Measurements from ENCODE around the gene F12.
"Not testable (repeated sequence)": the region's sequence is repeated elsewhere in the genome, so short reads cannot be mapped to it uniquely, and the experiment has no call there.

F12 gene

DNA sequence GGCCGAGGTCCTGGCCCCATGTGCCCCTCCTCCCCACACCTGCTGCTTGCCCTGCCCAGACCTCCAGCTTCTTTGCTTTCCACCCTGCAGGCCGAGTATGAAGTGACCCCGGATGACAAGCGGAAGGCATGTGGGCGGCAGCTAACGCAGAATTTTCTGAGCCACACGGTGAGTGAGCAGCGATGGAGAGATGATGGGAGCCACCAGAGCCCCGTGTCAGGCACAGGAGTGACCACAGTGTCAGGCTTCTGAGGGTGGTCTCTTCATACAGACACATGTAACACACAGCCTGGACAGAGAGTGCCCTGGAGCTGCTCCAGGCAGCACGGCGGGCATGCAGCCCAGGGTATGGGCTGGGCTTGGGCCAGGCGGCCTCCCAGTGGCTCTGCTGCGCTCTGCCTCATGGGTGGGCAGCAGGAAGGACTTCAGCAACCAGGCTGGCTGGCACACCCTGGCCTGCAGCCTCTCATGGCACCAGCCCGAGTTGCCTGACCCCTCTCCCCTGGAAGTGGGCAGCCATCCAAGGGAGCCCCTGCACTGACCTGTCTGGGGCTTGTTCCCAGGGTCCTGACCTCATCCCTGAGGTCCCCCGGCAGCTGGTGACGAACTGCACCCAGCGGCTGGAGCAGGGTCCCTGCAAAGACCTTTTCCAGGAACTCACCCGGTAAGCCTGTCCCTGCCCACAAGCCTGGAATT is 22.9 kb upstream of the F12 start:
- DNase-seq (peak; percentile 72), ATAC-seq (peak; percentile 4)

DNA sequence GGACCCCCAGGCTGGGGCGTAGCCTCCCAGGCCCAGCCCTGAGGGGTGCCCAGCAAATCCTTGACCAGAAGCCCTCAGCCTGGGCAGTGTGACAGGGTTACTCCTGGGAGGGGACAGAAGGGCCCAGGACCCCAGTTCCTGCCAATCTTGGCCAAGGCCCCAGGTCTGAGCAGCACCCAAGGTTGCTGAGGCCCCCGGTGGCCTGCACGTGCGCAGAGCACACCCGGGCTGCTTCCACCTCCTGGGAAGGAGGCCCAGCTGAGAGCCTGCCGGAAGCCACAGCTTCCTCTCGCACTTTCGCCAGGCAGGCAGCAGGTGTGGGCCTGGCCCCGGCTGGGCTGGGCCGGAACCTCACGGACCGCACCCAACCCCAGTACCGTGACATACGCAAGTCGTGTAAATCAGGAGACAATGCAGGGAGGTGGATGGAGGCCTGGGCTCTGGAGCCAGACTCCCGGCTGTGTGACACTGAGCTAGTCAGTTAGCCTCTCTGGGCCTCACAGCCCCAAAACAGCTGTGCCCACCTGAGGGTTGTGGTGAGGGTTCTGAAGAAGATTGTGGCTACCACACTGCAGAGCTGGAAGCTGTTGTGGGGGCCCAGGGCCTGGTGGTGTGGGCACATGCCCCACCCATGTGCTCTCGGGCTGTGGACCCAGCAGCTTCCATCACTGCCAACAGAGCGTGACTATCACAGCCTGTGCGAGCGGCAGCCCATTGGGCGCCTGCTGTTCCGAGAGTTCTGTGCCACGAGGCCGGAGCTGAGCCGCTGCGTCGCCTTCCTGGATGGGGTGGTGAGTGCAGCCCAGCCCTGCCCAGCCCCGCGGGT is 22.2 kb upstream of the F12 start:
- DNase-seq (peak; percentile 84), ATAC-seq (peak; percentile 60)

DNA sequence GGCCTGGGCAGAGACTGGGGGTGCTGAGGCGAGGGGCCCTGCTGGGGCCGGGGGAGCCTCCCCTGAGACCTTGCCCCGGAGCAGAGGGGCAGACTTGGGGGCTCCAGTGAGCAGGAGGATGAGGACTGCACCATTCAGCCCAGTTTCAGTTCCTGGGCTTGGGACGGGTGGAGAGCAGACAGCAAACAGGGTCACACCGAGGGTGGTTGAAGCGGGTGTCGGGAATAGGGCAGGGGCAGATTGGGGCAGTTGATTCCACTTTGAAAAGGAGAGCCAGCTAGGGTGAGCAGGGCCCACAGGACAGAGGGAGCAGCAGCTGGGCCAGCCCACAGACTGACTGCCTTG is 21.6 kb upstream of the F12 start:
- ATAC-seq: no peak
- DNase-seq: no peak

DNA sequence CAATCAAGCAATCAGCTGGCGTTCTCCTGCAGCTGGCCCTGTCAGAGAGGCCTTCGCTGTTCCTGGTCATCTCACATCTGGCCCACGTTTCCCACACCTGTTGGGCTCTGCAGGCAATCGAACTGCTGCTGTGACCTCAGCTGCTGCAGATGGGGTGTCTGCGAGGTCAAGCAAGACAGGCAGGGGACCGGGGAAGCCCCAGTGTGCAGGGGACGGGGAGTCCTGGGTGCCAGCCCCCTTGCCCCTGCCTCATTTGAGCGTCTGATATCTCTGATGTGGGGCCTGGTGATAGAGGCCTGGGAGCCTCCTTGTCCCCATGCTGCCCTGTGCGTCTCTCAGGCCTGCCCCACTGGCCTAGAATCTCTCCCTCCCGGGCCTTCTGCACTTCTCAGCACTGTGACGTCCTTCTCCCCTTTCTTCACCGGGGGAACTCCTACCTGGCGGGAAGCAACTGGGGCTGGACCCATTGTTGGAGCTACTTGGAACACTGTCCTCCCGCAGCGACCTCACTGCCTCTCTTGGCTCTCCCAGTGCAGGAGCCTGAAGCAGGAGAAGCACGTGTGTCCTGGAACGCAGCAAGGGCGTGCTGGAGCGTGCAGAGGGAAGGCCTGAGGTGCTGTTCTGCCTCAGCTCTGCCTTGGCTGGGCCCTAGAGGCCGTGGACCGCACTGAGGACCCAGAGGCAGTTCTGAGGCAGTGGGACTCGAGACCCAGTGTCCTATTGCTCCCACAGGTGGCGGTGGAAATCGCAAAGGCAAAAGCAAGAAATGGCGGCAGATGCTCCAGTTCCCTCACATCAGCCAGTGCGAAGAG is 21.0 kb upstream of the F12 start:
- ATAC-seq (no peak), DNase-seq (no peak)

DNA sequence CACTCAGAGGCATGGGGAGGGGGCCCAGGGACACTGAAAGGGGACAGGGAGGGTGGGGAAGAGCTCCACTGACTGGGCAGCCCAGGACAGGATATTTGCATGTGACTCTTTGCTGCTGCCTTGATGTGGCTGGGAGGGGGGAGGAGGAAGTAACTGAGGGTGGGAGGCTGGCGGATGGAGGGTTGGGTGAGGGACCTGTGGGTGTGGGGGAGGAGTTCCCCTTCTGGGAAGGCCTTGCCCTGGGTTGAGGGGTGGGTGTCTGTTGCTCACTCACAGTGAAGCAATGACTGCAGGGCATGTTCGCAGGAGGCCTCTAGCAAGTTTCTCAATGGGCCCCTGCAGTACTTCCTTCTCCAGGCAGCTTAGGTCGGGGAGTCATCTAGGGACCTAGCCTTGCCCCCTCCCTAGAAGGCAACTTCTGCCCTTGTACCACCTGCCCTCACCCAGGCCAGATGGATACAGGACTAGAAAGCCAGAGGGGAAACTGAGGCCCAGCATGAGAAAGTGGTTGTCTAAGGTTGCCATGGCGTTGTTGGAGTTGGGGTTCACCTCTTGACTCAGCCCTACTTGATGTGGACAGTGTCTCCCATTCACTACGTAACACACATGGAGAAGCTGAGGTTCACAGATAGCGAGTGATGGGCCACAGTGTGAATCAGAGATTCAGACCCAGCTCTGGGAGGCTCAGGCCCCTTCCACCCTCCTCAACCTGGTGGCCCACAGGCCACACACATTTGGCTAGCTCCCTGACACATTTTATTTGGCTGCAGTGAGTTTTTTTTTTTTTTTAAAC is 20.1 kb upstream of the F12 start:
- ATAC-seq (peak; percentile 31), DNase-seq (peak; percentile 91)

DNA sequence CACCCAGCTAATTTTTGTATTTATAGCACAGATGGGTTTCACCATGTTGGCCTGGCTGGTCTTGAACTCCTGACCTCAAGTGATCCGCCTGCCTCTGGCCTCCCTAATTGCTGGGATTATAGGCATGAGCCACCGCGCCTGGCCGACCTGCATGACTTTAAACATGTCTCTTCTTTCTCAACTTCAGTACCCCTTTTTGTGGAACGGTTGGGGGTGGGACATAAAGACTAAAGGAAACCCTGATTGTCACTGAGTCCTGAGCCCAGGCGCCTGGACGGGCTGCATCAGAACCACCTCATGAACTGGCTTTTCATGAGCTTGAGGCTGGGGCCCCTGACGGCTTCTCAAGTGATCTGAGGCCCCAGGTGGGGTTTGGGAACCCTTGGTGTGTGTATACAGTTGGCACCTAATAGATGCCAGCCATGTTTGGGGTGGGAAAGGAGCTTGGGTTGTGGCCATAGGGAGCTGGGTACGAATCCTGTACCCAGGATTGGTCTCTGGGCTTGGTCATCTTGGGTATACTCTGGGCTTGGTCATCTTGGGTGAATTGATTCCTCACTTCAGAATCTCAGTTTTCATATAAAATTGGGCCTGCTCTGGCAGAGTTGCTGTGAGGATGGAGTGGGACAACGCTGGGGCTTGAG is 19.3 kb upstream of the F12 start:
- DNase-seq (no peak), ATAC-seq (no peak)

DNA sequence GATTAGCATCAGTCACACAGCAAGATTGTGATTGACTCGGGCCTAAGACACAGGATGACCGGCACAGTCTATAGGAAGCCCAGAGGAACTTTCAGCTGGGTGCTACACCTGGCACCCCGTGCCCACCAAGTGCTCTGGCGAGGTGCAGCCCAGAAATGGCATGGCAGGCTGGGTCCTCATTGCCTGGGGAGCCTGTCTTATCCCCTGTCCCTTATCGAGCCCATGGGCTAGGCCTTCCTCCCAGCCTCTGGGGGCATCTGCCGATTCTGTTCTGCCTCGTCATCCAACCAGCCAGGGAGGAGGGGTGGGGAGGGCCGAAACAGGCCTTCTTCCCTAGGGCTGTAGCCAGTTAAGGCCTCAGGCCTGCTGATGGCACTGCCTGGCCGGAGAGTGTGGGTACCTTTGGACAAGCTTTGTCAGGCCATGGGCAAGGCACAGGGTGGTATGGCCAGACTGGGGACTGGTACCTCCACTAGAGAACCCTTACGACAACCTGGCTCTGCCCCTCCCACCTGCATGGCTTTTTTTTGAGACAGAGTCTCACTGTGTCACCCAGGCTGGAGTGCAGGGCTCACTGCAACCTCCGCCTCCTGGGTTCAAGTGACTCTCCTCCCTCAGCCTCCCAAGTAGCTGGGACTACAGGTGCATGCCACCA is 18.7 kb upstream of the F12 start:
- DNase-seq: peak; percentile 65
- no peak for ATAC-seq

DNA sequence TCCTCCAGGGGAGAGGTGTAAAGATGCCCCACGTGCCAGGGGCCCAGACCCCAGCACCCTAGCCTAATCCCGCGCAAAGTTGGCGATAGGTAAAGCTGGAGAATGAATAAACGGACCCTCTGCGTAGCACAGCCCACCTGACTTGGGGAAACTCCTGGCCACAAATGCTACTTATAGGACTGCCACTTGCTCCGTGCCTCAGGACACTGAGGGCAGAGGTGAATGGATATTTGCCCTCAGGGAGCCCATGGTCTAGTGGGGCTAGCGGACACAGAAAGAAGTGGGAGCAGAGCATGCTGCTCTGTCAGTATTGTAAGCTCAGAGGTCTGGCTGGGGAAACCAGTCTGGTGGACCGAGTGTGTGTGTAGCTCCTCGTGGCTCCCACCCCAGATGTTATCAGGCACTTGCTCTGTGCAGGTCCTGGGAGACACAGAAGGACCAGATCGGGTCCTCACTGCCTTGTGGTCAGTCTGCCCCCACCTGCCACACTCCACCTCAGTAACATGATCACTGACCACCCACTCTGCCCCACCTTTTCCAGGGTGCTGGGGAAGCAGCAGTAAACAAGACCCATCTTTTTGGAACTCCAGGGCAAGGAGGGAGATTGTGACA is 18.0 kb upstream of the F12 start:
- no peak for ATAC-seq

DNA sequence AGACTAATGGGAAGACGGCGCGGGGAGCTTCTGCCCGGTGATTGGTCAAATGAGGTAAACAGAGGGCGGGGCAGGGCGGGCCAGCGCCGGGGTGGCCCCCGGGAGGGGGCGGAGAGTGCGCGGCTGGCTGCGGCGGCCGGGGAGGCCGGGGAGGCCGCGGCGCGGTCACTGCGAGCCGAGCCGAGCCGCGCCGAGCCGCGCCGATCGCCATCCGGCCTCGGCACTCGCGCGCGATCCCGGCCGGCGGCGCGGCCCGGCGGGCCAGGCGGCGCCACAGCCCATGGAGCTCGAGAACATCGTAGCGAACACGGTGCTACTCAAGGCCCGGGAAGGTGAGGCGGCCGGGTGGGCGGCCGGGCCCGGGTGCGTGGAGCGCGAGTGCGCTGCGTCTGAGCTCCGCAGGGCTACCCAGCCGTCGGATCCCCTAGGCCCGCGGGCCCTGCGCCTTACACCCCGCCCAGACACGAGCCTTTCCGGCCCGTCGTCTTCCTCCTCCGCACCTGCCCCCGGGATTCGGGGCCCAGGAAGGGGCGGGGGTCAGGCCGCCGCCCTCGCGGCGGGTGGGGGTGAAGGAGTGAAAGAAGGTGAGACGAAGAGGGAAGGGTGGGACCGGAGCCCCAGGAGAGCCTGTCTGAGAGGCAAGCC is 17.3 kb upstream of the F12 start, which contains the start of gene GRK6:
TSS of gene GRK6 (plus strand) at position 111 of the 645 bp plus-strand sequence. CDS start at position 281, 170 bp downstream.
- DNase-seq: peak; percentile 75
- peak; percentile 60 for ATAC-seq

More for the DNA sequence above, 18.0 kb upstream of the F12 start:
- DNase-seq: no peak

DNA sequence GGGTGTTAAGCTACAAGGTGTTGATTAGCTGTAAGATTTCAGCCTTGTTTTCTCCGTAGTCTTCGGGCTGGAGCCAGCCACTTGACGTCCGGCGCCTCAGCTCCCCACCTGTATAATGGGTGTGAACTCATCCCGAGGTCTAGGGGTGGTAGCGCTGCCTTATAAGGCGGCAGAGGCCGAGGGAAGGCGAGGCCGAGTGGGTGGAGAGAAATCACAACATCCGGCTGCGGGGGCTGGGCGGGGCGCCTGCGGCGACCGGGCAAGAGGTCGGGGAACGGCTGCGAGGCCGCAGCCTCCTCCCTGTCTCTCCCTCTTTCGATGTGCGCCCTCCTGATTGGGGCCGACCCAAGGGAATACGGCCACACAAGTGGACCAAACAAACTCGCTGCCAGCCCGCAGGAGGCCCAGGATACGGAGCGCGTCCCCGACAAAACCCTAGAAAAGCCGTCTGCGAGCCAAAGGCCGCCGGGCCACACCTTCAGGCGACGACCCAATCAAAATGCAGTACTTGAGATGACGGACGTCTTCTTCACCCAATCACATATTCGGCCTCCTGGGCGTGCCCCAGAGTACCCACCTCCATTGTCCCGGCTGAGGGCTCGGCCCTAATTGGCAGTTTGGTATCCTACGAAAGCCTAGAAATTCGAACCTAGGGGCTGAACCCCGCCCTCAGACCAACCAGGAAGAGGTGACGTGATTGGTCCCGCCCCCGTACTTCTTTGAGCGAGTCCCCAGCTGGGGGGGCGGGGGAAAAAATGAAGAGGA is 16.6 kb upstream of the F12 start:
- ATAC-seq (peak; percentile 83), DNase-seq (peak; percentile 99)

DNA sequence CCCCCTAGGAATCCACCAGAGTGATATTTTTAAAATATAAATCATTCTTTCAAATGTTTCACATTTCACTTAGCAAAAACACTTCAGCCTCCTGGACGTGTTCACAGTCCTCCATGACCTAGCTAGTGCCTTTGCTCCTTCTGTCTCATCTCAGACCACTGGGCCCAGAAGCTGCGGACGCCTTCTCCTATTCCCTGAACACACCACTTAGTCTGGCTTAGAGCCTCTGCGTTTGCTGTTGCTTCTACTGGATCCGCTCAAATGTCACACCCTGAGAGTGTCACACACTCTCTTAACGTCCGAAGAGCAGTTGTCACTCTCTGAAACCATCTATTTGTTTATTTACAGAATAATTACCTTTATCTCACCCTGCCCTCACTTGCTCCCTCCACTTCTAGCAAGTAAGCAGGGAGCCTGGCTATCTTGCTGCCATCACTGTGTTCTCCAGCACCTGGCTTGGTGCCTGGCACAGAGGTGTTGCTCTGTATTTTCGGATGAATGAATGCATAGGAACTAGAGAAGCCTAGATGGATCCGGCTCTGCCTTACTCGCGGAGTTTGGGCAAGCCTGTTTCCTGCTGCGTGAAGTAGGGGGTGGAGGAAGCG is 15.9 kb upstream of the F12 start:
- ATAC-seq (no peak), DNase-seq (no peak)

DNA sequence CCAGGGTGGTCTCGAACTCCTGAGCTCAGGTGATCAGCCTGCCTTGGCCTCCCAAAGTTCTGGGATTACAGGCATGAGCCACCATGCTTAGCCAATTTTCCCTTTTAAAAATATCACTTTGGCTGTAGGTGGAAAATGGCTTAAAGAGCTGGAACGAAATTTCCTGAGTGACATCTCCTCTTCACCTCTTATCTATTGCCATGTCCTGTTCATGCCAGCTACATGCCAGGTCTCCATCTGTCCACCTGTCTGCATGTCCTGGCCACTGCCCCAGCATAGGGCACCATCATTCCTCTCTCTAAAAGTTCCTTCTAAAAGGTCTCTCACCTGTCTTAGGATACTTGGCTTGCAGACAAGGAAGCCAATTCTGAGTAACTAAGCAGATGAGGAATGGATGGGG is 14.3 kb upstream of the F12 start:
- ATAC-seq (no peak), DNase-seq (no peak)

DNA sequence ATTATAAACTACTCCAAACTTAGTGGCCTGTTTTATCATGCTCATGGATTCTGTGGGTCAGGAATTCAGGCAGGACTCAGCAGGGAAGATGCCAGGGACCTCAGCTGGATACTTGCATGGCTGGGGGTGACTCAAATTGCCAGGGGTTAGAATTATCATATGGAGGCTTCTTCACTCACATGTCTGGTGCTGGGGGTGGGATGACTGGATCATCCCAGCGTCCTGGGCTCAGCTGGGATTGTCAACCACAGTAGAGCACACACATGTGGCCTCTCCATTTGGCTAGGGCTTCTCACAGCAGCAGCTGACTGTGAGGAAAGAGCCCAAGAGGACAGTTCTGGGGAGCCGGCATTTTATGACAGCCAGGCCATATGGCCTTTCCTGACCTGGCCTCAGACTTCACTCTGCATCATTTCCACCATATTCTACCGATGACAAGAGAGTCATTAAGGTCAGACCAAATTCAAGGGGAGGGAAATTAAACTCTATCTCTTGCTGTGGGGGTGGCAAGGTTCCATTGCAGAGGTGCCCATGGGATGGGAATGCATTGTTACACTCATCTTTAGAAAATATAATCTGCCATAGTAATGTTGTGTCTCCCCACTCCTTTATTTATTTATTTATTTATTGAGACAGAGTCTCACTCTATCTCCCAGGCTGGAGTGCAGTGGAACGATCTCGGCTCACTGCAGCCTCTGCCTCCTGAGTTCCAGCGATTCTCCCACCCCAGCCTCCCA is 11.9 kb upstream of the F12 start:
- no peak for ATAC-seq
- DNase-seq: no peak

DNA sequence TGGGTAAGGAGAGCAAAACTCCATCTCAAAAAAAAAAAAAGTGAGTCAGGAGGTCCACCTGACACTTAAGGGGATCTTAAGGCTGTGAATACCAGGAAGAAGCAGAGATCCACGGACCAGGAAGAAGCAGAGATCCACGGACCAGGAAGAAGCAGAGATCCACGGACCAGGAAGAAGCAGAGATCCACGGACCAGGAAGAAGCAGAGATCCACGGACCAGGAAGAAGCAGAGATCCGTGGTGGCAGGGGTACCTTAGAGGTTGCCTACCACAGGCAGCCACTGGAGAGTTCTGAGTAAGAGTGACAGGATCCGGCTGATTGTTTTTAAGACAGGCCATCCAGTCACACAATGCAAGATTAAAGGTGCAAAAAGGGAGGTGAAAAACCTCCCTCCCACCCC is 11.1 kb upstream of the F12 start:
- ATAC-seq, DNase-seq: not testable (repeated sequence)

DNA sequence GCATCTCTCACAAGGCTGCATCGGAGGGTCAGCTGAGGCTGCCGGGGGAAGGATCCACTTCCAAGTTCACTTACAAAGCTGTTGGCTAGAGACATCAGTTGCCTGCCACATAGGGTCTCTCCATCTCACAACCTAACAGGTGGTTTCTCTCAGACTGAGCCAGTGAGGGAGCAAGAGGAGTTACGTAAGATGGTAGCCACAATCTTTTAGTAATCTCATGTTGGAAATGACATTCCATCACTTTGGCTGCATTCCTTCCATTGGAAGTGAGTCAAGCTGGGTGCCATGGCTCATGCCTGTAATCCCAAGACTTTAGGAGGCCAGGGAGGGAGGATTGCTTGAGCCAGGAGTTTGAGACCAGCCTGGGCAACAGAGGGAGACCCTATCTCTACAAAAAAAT is 9.7 kb upstream of the F12 start:
- ATAC-seq (no peak), DNase-seq (no peak)

DNA sequence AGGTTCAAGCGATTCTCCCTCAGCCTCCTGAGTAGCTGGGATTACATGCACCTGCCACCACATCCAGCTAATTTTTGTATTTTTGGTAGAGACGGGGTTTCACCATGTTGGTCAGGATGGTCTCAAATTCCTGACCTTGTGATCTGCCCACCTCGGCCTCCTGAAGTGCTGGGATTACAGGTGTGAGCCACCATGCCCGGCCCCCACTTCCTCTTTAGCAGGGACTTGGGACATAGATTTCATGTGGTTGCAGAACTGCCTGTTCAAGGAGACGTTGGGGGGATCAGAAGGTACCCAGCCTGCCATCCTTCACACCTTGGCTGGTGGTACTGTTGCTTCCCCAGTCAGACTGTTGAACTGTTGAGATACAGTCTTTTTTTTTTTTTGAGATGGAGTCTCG is 7.7 kb upstream of the F12 start:
- DNase-seq, ATAC-seq: not testable (repeated sequence)

DNA sequence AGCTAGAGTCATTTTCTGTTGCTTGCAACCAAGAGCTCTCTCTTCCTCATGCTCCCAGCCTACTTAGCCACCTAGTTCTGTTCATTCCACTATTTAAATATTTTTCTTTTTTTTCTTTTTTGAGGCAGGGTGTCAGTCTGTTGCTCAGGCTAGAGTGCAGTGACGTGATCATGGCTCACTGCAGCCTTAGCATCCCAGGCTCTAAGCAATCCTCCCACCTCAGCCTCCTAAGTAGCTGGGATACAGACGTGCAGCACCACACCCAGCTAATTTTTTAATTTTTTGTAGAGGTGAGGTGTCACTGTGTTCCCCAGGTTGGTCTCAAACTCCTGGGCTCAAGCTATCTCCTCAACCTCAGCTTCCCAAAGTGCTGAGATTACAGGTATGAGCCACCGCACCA is 5.1 kb upstream of the F12 start:
- DNase-seq: no peak
- ATAC-seq: no peak
